HTR-8/SVneo (cell line): ENCODE measurements around the gene NAGLU.

ENCODE experiments used
- DNase-seq: peaks from one replicate; pipeline ENCODE4 v3.0.0; 2011; ENCODE audit warnings: low spot score, mixed read lengths; ENCODE audit not compliant: insufficient read length
- FAIRE-seq: peaks from 2 replicates; lab custom pipeline; 2011; peaks lifted over from hg19 to GRCh38; lab: Jason Lieb, UNC

The NAGLU gene

GRCh38 chr17:42579794-42580551 lies 43.9 kb downstream of the NAGLU start:
- DNase-seq (no peak), FAIRE-seq (no peak)

DNA sequence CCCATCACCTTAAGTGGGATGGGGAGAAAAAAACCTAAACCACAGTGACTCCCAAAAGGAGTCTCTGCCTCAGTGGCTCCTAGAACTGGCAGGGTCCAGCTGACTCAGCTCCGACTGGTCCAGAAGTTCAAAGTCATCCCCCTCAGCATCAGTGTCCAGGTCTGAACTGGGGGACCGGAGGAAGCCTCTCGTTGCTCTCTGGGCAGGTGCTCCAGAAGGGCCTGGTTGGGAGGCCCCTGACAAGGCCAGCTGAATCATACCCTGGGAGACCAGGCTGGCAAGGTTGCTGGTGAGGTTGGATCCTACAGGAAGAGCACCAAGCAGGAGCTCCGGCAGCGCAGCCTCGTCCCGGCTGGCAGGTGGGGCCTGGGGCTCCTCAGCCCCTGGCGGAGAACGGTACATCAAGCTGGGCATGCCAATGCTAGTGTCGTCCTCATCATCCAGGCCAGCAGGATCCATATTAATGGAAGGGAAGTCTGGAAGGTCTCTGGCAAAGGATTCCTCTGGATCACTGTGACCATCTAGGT lies 45.8 kb downstream of the NAGLU start:
- FAIRE-seq (no peak), DNase-seq (no peak)

GRCh38 chr17:42584880-42585279 lies 48.8 kb downstream of the NAGLU start:
- no peak for DNase-seq
- FAIRE-seq = no peak

DNA sequence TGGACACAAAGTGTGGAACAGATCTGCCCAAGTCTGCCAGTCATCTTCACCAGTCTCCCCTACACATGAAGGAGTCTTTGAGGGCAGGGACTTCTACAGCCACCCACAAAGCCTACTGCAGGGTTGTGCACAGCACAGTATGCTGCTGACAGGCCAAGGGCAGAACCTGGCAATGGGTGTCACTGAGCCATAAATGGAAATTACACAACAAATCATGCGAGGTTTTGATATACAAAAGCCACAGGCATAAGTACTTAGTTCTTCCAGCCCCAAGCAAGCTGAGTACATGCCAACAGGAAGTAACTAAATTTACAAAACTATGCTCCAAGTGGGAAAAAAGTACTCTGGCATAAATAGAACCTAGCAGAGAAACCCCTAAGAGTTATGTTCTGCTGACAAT lies 49.3 kb downstream of the NAGLU start:
- FAIRE-seq (no peak), DNase-seq (no peak)

- DNase-seq (no peak), FAIRE-seq (no peak)
Measured at GRCh38 chr17:42586514-42587230, 50.6 kb downstream of the NAGLU start.

- DNase-seq (no peak), FAIRE-seq (no peak)
Measured at GRCh38 chr17:42590886-42591285, 54.8 kb downstream of the NAGLU start.

DNA sequence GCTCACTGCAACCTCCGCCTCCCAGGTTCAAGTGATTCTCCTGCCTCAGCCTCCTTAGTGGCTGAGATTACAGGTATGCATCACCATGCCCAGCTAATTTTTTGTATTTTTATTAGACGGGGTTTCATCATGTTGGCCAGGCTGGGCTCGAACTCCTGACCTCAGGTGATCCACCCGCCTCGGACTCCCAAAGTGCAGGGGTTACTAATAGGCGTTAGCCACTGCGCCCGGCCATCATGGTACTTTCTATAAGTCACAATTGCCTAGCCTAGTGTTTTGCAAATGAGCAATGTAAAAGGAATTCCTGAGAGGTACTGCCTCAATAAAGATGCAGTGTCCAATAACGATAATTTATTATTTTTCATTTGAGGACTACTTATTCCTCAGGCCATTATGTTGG lies 55.4 kb downstream of the NAGLU start:
- DNase-seq (no peak), FAIRE-seq (no peak)
